Left cardiac atrium (tissue), 4 donors: ENCODE measurements around the gene ZWILCH. TPM values are rescaled to one million over a fixed set of nuclear protein-coding genes. Genes with fewer than 3 reads are reported as not detected.

Source experiments
- ATAC-seq, 2 donors: fragments of 200-7000 bp; cut with Tn5 transposase; one replicate each; pipeline ENCODE4 v1.9.1; 2020; ENCODE audit warnings: mild to moderate bottlenecking in 2 of 2, moderate library complexity in 2 of 2
- DNase-seq: peaks from one replicate; pipeline ENCODE4 v3.0.0-alpha.2; 2020
- intact Hi-C, 2 donors: fragments of 100-400 bp; cut with DNase I; formaldehyde crosslinking; loops; one replicate each; pipeline versions ENCODE4 v1.14.1 to v1.15.1; 2022 to 2023
- microRNA-seq, 2 donors: library from miRNA; unstranded; fragments of <30 nt; microRNA quantifications; one replicate each; pipeline ENCODE4 v1.2.0, GENCODE V29; 2020
- total RNA-seq, 2 donors: library from RNA; stranded (reverse); fragmentation: NEBNext Ultra II Directional; extraction: Animal tissue kit (Norgen Biotek cat#: 25700); gene quantifications; one replicate each; pipeline ENCODE4 v1.2.1, GENCODE V29; 2021
- donor health status: DM: no; HTN: yes; CAD: no.
- donor health status: DM: no; HTN: yes; CAD: no; lungs with severe emphysema.
- donor health status: DM: yes; HTN: yes; CAD: no.
- donor health status: Dilated cardiomyopathy.

ZWILCH gene
- total RNA-seq, 2 donors from 2014 or later: 2.3 to 3.5 TPM

DNA sequence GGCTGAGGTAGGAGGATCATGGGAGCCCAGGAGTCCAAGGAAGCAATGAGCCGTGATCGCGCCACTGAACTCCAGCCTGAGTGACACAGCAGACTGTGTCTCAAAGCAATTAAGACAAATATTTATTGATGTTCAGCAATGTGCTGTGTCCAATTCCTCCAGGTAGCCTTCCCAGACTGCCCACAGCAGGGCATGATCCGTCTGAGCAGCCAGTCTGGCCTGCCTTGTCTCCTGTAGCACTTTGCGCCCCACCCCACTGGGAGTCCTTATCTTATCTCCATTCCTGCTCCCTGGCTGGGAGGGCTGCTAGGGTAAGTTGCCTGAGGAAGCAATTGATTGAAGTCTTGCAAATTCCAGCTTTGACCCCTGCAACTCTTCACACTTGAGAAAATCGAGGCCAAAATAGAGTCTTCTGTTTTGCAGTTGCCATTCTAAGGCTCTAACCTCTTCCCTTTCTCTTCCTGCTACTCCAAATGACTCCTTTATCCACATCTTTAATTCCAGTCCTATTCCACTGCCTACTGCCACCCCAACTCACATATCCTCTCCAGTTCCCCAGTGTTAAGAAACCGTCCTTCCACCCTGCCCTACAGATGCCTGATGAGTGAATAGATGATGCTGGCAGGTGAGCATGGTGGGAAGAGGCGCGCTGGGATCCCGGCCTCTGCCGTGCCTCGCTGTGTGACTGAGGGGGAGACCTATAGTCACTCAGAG lies 87.5 kb downstream of the ZWILCH start:
- intact Hi-C loops: no loop called here
- DNase-seq (peak; percentile 38), ATAC-seq (peak in 1 of 2 donors; percentile 49)

DNA sequence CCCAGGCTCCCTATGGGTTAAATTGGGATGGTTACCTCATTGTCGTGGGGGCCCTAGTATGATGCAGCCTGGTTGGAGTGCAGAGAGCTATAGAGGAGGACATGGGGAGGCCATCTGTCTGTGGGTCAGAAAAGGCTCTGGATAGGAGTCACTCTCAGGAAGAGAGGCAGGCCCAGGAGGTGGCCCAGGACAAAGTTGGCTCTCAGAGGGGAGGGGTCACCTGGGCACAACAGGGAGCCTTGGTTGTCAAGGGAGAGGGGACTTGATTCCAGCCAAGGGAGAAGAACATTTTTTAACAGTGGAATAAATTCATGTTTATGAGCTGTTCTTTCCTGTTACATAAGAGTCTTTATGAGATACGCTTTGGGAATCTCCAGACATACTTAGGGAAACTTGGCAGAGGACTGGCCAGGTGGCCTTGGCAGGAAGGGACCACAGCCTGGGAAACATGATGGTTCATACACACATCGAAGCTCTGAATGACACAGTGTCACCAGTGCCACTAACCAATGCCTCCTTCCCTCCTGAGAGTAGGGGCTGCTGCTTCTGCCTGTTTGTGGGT lies 88.2 kb downstream of the ZWILCH start:
- ATAC-seq (no peak), DNase-seq (no peak)
- intact Hi-C loops: no loop called here

DNA sequence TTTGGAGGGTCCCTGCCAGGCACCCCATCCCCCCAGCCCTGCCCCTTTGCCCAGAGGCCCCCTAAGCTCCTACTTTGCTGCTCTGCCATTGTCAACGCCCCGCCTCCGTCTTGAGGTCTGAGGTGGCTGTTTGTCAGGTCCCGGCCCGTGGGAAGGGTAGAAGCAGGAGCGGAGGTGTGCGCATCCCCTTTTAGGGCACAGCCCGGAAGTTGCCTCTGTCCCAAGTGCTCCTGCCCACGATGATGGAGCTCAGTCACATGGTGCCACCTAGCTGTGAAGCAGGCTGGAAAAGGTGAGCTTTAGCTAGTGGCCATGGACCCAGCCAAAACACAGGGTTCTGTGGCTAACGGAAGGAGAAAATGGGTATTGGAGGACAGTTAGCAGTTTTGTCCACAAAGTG lies 89.2 kb downstream of the ZWILCH start:
- ATAC-seq (no peak), DNase-seq (no peak)
- intact Hi-C loops: no loop called here

DNA sequence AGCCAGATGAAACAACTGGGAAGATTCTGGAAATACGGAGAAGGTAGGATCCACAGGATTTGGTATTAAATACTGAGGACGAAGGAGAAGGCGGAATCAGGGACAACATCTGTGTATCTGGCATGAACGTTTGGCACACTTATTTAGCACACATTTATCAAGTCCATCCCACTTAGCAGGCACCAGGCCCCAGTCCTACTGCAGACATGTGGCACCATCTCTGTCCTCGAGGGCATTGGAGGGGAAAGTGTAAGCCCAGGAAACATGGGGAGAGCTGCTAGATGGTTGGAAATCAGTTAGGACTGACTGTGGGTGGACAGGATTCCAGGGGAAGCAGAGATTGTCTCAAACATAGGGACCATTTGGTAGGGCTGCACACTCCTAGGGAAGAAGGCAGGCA lies 89.7 kb downstream of the ZWILCH start:
- no peak for DNase-seq
- no peak for ATAC-seq
- intact Hi-C loops: no loop called here

DNA sequence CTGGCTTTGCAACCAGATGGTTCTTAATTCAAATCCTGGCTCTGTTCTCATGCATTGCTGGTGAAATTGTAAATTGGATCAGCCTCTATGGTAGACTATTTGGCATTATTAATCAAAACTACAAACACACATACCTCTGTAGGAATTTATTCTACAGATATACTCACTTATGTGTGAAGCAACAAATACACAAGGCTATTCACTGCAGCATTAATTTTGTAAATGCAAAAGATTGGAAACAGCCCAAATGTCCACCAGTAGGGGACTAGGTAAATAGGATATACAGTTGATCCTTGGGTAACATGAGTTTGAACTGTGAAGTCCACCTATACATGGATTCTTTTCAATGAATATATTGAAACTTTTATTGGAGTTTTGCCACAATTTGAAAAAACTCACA lies 90.2 kb downstream of the ZWILCH start:
- intact Hi-C loops: no loop called here

DNA sequence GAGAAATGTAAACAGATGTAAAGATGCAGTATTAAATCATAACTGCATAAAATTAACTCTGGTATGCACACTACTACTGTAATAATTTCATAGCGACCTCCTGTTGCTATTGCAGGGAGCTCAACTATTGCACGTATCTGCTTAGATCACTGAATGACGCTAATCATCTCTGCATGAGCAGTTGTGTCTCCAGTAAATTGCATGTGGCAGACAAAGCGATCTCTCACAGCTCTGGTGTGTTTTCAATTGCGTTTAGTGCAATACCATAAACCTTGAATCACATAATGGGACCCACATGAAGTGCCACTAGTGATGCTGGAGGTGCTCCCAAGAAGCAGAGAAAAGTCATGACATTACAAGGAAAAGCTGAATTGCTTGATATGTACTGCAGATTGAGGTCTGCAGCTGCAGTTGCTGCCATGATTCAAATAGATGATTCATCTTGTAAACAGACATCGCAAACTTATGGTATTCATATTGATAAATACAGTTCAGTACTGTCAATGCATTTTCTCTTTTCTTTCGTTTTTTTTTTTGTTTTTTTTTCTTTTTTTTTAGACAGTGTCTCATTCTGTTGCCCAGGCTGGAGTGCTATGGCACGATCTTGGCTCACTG lies 90.9 kb downstream of the ZWILCH start:
- intact Hi-C loops: no loop called here
- no peak for ATAC-seq

More for the DNA sequence above, 90.2 kb downstream of the ZWILCH start:
- no peak for DNase-seq
- ATAC-seq: no peak

DNA sequence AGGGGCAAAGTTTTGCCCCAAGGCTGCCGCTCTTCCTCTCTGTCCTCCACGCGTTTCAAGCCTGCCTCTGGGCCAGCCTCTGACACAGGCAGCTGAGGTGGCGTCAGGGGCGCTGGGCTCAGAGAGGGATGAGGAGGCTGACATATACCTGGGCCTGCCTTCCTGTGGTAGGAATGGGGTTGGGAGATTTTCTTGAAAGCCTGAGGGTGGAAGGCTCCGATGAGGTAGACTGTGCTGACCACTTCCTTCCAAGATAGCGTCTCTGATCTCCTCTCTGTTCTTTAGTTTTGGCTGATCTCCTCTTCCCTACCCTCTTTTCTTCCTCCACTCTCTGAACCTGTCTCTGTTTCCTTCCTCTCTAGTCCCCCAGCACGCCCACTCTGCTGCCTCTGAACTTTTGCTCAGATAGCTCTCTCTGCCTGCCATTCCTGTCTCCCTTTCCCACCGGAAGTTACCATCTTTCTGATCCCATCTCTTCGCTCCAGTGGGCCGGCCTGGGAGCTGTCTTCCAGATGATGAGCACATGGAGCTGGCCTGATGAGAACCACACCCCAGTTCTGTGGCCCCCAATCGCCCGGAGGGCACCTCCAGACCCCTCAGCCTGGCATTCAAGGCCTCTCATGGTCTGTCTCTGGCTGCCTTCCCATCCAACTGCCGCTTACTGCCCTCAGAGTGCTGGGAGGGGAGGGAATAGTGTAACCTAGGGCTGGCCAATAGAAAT lies 93.1 kb downstream of the ZWILCH start:
- ATAC-seq: no peak
- DNase-seq: no peak
- intact Hi-C loops: no loop called here

More for the DNA sequence above, 90.9 kb downstream of the ZWILCH start:
- no peak for DNase-seq

Small RNA genes lying within 50 kb of the gene (microRNA-seq; reads per million reads assigned to microRNA genes)
- gene MIR4512: 0 reads per million in 2 donors

Other genes with a start within 250 kb of the ZWILCH start
- gene DIS3L, start 211.8 kb upstream of the ZWILCH start, total RNA-seq: 10 to 100 TPM; 31.2 to 36.7 TPM
- 1 to 10 TPM; 4.3 to 6.1 TPM for gene TIPIN, start 148.6 kb upstream of the ZWILCH start, total RNA-seq
- gene MAP2K1, start 118.4 kb upstream of the ZWILCH start, total RNA-seq: 10 to 100 TPM; 40.3 to 52.3 TPM
- 10 to 100 TPM; 32.3 to 33.3 TPM for gene SNAPC5, start 7.6 kb upstream of the ZWILCH start, total RNA-seq
- gene RPL4, start 471 bp upstream of the ZWILCH start, total RNA-seq: 1,000 to 10,000 TPM; 1,466 to 1,535 TPM
- gene LCTL, start 60.7 kb downstream of the ZWILCH start, total RNA-seq: not detected
- 10 to 100 TPM; 13.5 to 51.5 TPM for gene SMAD6, start 196.9 kb downstream of the ZWILCH start, total RNA-seq